Neural crest cell (in vitro differentiated cells): Measurements from ENCODE around the gene PEX10. TPM values are rescaled to one million over a fixed set of nuclear protein-coding genes. Genes with fewer than 3 reads are reported as not detected.

Experiments used
- DNase-seq: peaks from one replicate; pipeline ENCODE4 v3.0.0; 2021; ENCODE audit warnings: low read depth, mixed read lengths, low spot score
- H3K27ac Mint-ChIP-seq: one replicate; pipeline ENCODE4 v1.8.0; 2021; ENCODE audit warnings: mild to moderate bottlenecking, mixed read lengths; ENCODE audit not compliant: unreplicated experiment
- H3K27me3 Mint-ChIP-seq: 2 replicates; pipeline ENCODE4 v1.8.0; 2021; ENCODE audit warnings: low read depth, mild to moderate bottlenecking, mixed read lengths
- H3K36me3 Mint-ChIP-seq: 2 replicates; pipeline ENCODE4 v1.8.0; 2021; ENCODE audit warnings: low read depth, mild to moderate bottlenecking, mixed read lengths
- H3K4me1 Mint-ChIP-seq: 2 replicates; pipeline ENCODE4 v1.8.0; 2021; ENCODE audit warnings: mixed read lengths
- H3K4me3 Mint-ChIP-seq: one replicate; pipeline ENCODE4 v1.8.0; 2021; ENCODE audit warnings: mild to moderate bottlenecking, mixed read lengths
- H3K9me3 Mint-ChIP-seq: 2 replicates; pipeline ENCODE4 v1.8.0; 2021; ENCODE audit warnings: mixed read lengths
- CTCF ChIP-seq: fragments of 200-600 bp; sonication (generic); conservative IDR thresholded peaks from 2 replicates; pipeline ENCODE4 v1.5.0; 2021; ENCODE audit warnings: antibody characterized with exemption, mild to moderate bottlenecking
- total RNA-seq: library from RNA; stranded (reverse); gene quantifications from 2 replicates; pipeline ENCODE4 v1.2.1, GENCODE V29; 2021

PEX10 gene
- total RNA-seq, 1 donor from 2014 or later = 31.2 TPM

- Mint-ChIP-seq H3K4me1 (no peaks in the 10 kb centered on the region), H3K36me3 (peaks cover 10% of the 10 kb centered on the region), H3K27ac (no peak overlapping the region), H3K9me3 (no peaks in the 10 kb centered on the region), H3K27me3 (no peaks in the 10 kb centered on the region), H3K4me3 (no peak overlapping the region)
- DNase-seq = no peak
- no peak for TF ChIP-seq CTCF
These were observed 11.8 kb downstream of the PEX10 start for GRCh38 chr1:2400576-2400909.

GRCh38 chr1:2399890-2400575, 12.3 kb downstream of the PEX10 start:
- Mint-ChIP-seq H3K4me1 (no peaks in the 10 kb centered on the region), H3K36me3 (peaks cover 10% of the 10 kb centered on the region), H3K9me3 (no peaks in the 10 kb centered on the region), H3K27ac (no peak overlapping the region), H3K27me3 (no peaks in the 10 kb centered on the region), H3K4me3 (no peak overlapping the region)
- no peak for TF ChIP-seq CTCF
- DNase-seq = no peak

- no peak for DNase-seq
- H3K27ac Mint-ChIP-seq = peak overlapping the region; percentile 29
- H3K36me3 Mint-ChIP-seq = peaks cover 10% of the 10 kb centered on the region
- no peaks in the 10 kb centered on the region for H3K9me3 Mint-ChIP-seq
- H3K4me1 Mint-ChIP-seq = peaks cover 4% of the 10 kb centered on the region
- no peak for TF ChIP-seq CTCF
- H3K27me3 Mint-ChIP-seq = no peaks in the 10 kb centered on the region
- no peak overlapping the region for H3K4me3 Mint-ChIP-seq
These were observed 13.5 kb downstream of the PEX10 start for GRCh38 chr1:2398871-2399270.

- no peak overlapping the region for H3K27ac Mint-ChIP-seq
These were observed 15.2 kb downstream of the PEX10 start for GRCh38 chr1:2397007-2397679.

GRCh38 chr1:2396476-2396875, 15.9 kb downstream of the PEX10 start:
- H3K4me3 Mint-ChIP-seq = peak overlapping the region; percentile 81
- H3K4me1 Mint-ChIP-seq = peaks cover 18% of the 10 kb centered on the region
- no peaks in the 10 kb centered on the region for H3K27me3 Mint-ChIP-seq
- peaks cover 10% of the 10 kb centered on the region for H3K36me3 Mint-ChIP-seq
- TF ChIP-seq CTCF = no peak
- no peak overlapping the region for H3K27ac Mint-ChIP-seq
- no peaks in the 10 kb centered on the region for H3K9me3 Mint-ChIP-seq
- no peak for DNase-seq

More at GRCh38 chr1:2397007-2397679, 15.2 kb downstream of the PEX10 start:
- peak overlapping the region; percentile 81 for H3K4me3 Mint-ChIP-seq
- DNase-seq = no peak
- peaks cover 18% of the 10 kb centered on the region for H3K4me1 Mint-ChIP-seq
- H3K9me3 Mint-ChIP-seq = no peaks in the 10 kb centered on the region
- no peaks in the 10 kb centered on the region for H3K27me3 Mint-ChIP-seq
- H3K36me3 Mint-ChIP-seq = peaks cover 10% of the 10 kb centered on the region
- no peak for TF ChIP-seq CTCF
